22Rv1 (cell line): Measurements from ENCODE around the gene SLC15A4.

ENCODE experiments used
- ZFX ChIP-seq: fragments of 450-650 bp; IDR thresholded peaks from 2 replicates; pipeline ENCODE4 v1.6.1; 2017; ENCODE audit warnings: antibody characterized with exemption, borderline replicate concordance
- TF ChIP-seq, protein P1 (sequence below): fragments of 450-650 bp; IDR thresholded peaks from 2 replicates; pipeline ENCODE4 v1.5.1; 2017; ENCODE audit warnings: mild to moderate bottlenecking

DNA sequence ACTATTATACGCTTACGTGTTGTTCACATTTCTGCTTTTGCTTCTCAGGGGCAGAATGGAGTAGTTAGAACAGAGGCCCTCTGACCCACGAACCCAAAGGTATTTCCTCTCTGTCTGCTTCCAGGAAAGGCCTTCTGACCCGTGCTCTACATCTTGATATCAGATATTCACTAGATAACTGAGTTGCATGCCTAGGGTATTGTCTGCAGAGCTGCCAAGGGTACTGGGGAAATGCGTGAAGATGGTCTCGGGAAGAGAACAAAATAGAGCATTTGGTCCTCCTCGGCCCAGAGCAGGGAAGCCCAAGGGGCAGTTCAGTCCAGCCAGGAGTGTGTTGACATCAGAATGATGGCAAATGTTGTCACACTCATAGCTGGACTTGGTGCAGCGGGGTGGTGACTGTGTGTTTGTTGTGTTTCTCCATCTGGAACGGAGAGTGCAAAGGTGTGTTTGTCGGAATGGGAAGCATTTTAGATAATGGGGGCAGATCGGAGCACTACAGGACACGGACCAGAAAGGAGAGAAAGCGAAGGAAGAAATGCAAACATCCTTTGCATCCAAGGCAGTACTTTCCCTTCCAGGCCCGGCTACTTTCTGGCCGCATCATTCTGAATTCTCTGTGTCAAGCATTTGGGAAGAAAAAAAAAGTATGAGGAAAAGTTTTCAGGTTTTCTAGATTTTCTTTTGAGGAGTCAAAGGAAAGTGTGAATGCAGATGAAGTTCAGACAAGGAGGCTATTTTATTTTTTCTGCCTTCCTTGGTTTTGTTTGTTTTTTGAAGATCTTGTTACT, 37.7 kb upstream of the SLC15A4 start:
- TF ChIP-seq, protein P1, sequence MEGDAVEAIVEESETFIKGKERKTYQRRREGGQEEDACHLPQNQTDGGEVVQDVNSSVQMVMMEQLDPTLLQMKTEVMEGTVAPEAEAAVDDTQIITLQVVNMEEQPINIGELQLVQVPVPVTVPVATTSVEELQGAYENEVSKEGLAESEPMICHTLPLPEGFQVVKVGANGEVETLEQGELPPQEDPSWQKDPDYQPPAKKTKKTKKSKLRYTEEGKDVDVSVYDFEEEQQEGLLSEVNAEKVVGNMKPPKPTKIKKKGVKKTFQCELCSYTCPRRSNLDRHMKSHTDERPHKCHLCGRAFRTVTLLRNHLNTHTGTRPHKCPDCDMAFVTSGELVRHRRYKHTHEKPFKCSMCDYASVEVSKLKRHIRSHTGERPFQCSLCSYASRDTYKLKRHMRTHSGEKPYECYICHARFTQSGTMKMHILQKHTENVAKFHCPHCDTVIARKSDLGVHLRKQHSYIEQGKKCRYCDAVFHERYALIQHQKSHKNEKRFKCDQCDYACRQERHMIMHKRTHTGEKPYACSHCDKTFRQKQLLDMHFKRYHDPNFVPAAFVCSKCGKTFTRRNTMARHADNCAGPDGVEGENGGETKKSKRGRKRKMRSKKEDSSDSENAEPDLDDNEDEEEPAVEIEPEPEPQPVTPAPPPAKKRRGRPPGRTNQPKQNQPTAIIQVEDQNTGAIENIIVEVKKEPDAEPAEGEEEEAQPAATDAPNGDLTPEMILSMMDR, result no peak
- no peak for TF ChIP-seq ZFX
